Measurements from ENCODE around the gene TOMM34. TPM values are rescaled to one million over a fixed set of nuclear protein-coding genes. Genes with fewer than 3 reads are reported as not detected.

TOMM34 gene
- total RNA-seq, 2 experiments from 2014 or later = 60.5 to 62.4 TPM

- POLR2A ChIA-PET = no interaction called here
- CTCF ChIA-PET = no interaction called here
These were observed 38.8 kb downstream of the TOMM34 start for GRCh38 chr20:44921447-44921846.

DNA sequence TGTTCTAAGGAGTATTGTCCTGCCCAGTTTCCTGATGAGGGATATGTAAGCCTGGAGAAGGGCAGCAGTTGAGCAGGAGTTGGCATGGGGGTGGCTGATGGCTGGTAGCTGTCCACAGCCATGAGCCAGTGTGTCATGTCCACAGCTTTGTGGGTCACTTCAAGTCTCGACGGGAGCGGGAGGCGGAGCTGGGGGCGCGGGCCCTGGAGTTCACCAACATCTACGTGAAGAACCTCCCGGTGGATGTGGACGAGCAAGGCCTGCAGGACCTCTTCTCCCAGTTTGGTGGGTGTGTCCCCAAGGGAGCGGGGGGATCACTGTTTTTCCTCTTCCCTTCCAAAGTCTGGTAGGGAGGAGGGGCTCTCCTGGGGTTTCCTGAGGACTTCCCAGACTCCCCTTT lies 41.4 kb downstream of the TOMM34 start:
- intact Hi-C loops (cut with micrococcal nuclease) = no loop called here
- no peak overlapping the region for H3K4me3 Mint-ChIP-seq
- no peak for TF ChIP-seq CTCF (IDR thresholded peaks at IDR 0.05)
- DNase-seq (no peak), ATAC-seq (no peak)
- H3K9me3 Mint-ChIP-seq = no peaks in the 10 kb centered on the region
- ChIA-PET POLR2A (interaction anchor here (0.7 kb wide), 1 partner anchor 10 kb away, joined by 3 read pairs; no protein-coding TSS in a partner anchor), CTCF (no interaction called here)
- H3K27ac Mint-ChIP-seq = no peak overlapping the region
- H3K4me1 Mint-ChIP-seq (ENCODE audit: low read depth) = peaks cover 12% of the 10 kb centered on the region
- peaks cover 38% of the 10 kb centered on the region for H3K36me3 Mint-ChIP-seq (ENCODE audit: low read depth)
- no peaks in the 10 kb centered on the region for H3K27me3 Mint-ChIP-seq

More at GRCh38 chr20:44921447-44921846, 38.8 kb downstream of the TOMM34 start:
- ATAC-seq = no peak
- no peak for TF ChIP-seq CTCF (IDR thresholded peaks at IDR 0.05)
- DNase-seq = no peak
- Mint-ChIP-seq H3K4me3 (no peak overlapping the region), H3K4me1 (ENCODE audit: low read depth) (no peaks in the 10 kb centered on the region), H3K9me3 (no peaks in the 10 kb centered on the region), H3K27ac (no peak overlapping the region), H3K27me3 (no peaks in the 10 kb centered on the region), H3K36me3 (ENCODE audit: low read depth) (peaks cover 35% of the 10 kb centered on the region)
- intact Hi-C loops (cut with micrococcal nuclease) = no loop called here

- Mint-ChIP-seq H3K27ac (no peak overlapping the region), H3K9me3 (no peaks in the 10 kb centered on the region), H3K27me3 (no peaks in the 10 kb centered on the region), H3K4me1 (ENCODE audit: low read depth) (peaks cover 16% of the 10 kb centered on the region), H3K4me3 (no peak overlapping the region), H3K36me3 (ENCODE audit: low read depth) (peaks cover 42% of the 10 kb centered on the region)
- POLR2A ChIA-PET = interaction anchor here (0.7 kb wide), 1 partner anchor 9 kb away, joined by 3 read pairs; no protein-coding TSS in a partner anchor
- ATAC-seq (no peak), DNase-seq (no peak)
- TF ChIP-seq CTCF (IDR thresholded peaks at IDR 0.05) = no peak
- intact Hi-C loops (cut with micrococcal nuclease) = no loop called here
- CTCF ChIA-PET = interaction anchor here (1.4 kb wide), 1 partner anchor 126 kb away, joined by 3 read pairs; no protein-coding TSS in a partner anchor
These were observed 41.9 kb downstream of the TOMM34 start for GRCh38 chr20:44918342-44918741.

DNA sequence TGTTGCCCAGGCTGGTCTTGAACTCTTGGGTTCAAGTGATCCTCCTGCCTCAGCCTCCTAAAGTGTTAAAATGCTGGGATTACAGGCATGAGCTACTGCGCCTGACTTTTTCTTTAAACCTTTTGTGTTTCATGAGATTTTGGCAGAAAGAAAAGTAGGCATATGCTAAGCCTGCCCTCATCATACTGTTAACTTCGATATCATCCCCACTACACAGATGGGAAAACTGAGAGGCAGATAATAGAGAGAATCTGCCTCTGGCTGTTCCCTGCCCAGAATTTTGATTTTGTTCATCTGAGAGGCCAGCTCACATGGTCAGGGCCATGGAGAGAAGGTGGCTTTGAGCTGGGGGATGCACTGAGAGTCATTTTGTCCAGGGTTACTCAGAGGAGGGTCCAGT lies 42.8 kb downstream of the TOMM34 start:
- intact Hi-C loops (cut with micrococcal nuclease) = no loop called here
- H3K27me3 Mint-ChIP-seq = no peaks in the 10 kb centered on the region
- no peak for TF ChIP-seq CTCF (IDR thresholded peaks at IDR 0.05)
- ATAC-seq (no peak), DNase-seq (no peak)
- ChIA-PET CTCF (interaction anchor here (0.8 to 1.4 kb wide), 2 partner anchors 34 to 126 kb away, joined by 3 read pairs; no protein-coding TSS in a partner anchor), POLR2A (interaction anchor here (1.5 kb wide), 1 partner anchor 16 kb away, joined by 4 read pairs; no protein-coding TSS in a partner anchor)
- peaks cover 16% of the 10 kb centered on the region for H3K4me1 Mint-ChIP-seq (ENCODE audit: low read depth)
- peaks cover 44% of the 10 kb centered on the region for H3K36me3 Mint-ChIP-seq (ENCODE audit: low read depth)
- no peaks in the 10 kb centered on the region for H3K9me3 Mint-ChIP-seq
- H3K4me3 Mint-ChIP-seq = no peak overlapping the region
- H3K27ac Mint-ChIP-seq = no peak overlapping the region

GRCh38 chr20:44916586-44916985 lies 43.6 kb downstream of the TOMM34 start:
- ATAC-seq (no peak), DNase-seq (no peak)
- no peak overlapping the region for H3K27ac Mint-ChIP-seq
- no peak overlapping the region for H3K4me3 Mint-ChIP-seq
- no peaks in the 10 kb centered on the region for H3K27me3 Mint-ChIP-seq
- peaks cover 20% of the 10 kb centered on the region for H3K4me1 Mint-ChIP-seq (ENCODE audit: low read depth)
- H3K9me3 Mint-ChIP-seq = no peaks in the 10 kb centered on the region
- TF ChIP-seq CTCF (IDR thresholded peaks at IDR 0.05) = no peak
- POLR2A ChIA-PET = interaction anchor here (1.5 kb wide), 1 partner anchor 16 kb away, joined by 4 read pairs; no protein-coding TSS in a partner anchor
- intact Hi-C loops (cut with micrococcal nuclease) = no loop called here
- CTCF ChIA-PET = no interaction called here
- peaks cover 49% of the 10 kb centered on the region for H3K36me3 Mint-ChIP-seq (ENCODE audit: low read depth)
